Activated T-helper 1 cell treated with Interleukin-2 at 50 U/mL for 16 hours (primary cell): ENCODE data around the gene SYNPO2.
"Not testable (repeated sequence)": the region's sequence is repeated elsewhere in the genome, so short reads cannot be mapped to it uniquely, and the experiment has no call there.

ENCODE experiments used
- DNase-seq: peaks from one replicate; pipeline ENCODE4 v3.0.0-alpha.2; 2020; ENCODE audit warnings: low read depth

Gene SYNPO2

GRCh38 chr4:118975449-118976192 is 87.0 kb downstream of the SYNPO2 start:
- DNase-seq: no peak

DNA sequence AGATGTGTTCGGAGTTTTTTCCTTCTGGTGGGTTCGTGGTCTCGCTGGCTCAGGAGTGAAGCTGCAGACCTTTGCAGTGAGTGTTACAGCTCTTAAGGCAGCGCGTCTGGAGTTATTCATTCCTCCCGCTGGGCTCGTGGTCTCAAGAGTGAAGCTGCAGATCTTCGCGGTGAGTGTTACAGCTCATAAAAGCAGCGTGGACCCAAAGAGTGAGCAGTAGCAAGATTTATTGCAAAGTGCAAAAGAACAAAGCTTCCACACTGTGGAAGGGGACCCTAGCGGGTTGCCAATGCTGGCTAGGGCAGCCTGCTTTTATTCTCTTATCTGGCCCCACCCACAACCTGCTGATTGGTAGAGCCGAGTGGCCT is 87.5 kb downstream of the SYNPO2 start:
- DNase-seq: not testable (repeated sequence)

- DNase-seq: not testable (repeated sequence)
These were observed 88.4 kb downstream of the SYNPO2 start for GRCh38 chr4:118977100-118977499.

- DNase-seq: no peak
These were observed 91.1 kb downstream of the SYNPO2 start for GRCh38 chr4:118979712-118980111.

GRCh38 chr4:118981171-118981838 is 92.7 kb downstream of the SYNPO2 start:
- DNase-seq: no peak

DNA sequence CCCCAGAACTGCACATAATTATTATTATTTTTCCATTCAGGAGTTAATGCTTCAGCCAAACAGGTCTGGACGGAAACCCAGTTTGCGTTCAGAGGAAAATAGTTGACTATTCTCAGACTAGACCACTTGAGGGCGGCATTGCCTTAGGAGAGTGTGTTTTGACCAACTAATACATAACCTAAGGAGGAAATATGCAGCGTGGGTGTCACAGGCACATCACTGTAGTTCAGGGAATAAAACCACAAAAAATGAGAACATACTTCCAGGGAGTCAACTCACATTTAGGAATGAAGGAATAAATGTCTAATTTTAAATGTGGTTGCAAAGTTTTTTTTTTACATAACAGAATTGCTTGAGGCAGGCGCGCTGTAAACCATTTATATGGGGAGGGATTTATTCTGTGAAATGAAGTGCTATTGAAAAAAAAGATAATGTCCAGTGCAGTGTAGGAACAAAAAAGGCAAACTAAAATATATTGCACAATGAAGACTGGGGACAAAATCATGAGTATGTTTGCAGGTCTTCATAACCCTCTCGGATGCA is 93.3 kb downstream of the SYNPO2 start:
- DNase-seq: peak; percentile 5

- DNase-seq: no peak
These were observed 94.6 kb downstream of the SYNPO2 start for GRCh38 chr4:118983293-118983692.

DNA sequence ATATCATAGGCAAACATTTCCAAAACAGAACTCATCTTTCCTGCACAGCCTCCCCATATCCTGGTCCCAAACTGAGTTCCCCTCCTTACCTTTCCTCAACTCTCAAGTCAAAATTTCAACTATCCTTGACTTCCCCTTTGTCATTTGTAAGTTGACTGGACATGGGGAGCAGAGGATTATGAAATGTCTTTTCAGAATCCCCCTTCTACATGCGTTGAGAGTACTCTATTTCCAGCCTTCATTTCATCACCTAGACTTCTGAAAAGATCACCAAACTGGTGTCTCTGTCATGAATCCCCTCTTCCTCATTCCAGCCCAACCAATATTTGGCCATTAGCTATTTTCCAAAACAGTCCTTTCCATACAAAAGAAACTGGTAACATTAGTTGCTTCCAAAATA is 95.2 kb downstream of the SYNPO2 start:
- no peak for DNase-seq

DNA sequence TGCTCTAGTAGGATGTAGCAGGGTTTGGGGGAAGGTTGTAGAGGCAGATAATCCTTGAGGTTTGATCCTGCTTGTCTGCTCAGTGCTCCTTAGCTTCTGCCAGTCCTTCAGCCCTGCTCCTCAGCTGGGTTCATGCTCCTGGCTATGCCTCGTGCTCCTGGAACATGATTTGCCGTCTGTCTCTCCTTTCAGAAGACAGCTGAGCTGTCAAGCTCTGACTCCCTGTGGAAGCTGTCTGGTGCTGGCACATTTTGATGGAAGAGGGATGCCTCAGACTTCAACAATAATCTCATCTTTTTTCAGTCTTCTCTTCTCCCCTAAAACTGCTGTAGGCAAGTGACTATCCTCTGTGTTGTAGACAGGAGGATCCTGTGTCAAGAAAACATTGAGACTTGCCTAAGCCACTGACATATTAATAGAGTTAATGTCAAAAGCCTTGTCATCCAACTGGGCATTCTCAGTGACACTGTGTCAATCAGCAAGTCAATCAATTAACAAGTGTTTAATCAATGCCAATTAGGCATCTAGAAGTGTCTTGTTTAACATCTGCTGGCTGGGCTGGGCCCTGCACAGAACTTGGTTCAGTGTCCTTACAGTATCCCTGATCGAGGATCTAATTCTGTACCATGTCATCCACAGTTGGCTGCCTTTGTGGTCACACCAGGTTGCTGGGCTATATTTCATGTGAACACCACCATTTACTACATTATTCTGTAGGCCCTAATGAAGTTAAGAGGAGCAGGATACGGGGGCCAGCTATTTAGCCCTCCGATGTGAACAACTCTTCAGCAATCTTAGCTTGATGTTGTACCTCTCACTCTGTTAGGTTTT is 96.7 kb downstream of the SYNPO2 start:
- no peak for DNase-seq

- DNase-seq: no peak
These were observed 99.4 kb downstream of the SYNPO2 start for GRCh38 chr4:118987959-118988634.

DNA sequence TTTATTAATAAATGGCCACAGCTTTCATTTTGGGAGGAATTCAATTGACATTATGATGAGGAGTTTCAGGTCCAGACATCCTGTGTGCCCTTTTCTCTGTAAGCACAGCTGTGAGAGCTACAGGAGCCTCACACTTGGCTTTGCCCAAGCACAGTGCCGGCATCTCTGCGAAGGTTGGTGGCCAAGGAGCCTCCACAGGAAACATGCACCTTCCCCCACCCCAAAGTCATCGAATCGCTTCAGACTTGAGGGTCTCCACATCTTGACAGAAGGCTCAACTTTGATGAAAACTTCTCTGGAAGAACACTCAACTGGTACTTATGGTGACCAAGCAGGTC is 100.0 kb downstream of the SYNPO2 start:
- DNase-seq: no peak

DNA sequence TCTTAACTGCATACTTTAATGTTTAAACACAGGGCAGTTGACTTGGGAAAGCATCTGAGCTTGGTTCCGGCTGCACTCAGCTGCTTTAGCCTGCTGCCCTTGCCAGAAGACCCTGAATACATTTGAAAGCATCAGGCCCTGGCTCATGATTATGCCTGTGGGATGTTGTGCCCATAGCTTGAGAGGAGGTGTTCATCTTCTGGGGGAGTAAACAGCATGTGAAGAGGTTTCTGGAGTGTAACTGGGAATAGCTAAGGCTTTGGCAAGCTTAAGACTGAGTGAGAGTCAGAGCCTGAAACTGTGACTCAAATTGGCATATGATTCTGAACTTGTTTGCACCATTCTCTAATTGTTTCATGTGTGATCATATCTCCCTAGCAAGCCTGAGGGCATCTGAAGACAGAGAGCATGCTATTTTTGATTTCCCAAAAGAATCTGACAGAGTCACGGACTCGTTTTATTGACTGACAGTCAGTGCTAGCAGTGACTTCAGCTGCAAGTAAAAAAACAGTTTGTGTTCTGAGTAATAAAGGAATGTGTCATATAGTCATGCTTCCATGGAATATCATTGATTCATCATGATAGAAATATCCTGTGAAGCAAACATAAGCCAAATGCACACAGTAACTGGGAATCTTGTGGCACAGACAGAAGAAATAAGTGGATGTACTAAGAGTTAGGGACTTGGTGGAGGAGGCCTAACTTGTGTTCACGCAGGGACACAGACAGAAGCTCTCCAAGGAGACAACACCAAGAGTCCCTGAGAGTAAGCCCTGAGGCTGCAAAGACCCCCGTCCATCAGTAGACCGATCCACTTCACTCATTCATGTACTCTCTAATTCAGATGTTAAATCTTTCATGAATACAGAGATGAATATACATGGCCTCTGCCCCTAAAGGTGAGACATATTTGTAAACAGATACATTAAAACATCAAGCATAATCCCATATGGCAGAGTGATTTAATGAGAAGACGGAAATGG is 100.7 kb downstream of the SYNPO2 start:
- DNase-seq: no peak

DNA sequence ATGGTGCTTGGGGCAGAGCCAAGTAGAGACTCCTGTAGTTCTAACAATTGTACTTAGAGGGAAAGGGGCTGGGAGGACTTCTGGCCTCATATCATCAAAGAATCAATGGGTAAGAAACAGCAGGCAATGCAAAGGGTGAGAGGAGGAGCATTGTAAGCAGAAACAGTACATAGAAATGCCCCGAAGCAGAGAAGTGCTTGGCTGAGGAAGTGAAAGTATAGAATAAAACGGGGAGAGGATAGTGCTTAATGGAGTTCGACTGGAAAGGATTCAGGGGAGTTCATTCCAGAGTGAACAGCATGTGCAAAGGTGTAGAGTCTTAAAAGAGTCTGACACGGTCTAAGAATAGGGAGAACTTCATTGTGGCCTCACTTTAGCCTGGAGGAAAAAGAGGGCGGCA is 103.0 kb downstream of the SYNPO2 start:
- no peak for DNase-seq

DNA sequence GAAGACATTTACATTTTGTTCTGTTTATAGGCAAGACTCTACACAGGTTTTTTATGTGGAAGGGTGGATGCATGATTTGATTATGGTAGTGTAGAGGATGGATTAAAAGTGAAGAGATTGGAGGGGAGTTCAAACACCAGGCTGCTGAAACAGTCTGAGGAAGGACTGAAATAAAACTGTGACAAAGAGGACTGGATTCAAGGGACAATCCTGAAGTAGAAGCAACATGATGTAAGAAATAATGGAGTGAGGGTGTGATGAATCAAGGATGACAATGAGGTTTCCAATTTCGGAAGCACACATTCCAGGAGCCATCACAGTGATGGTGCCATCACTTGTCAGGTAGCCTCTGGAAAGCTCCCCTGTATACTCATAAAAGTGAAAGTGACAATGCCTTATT is 103.5 kb downstream of the SYNPO2 start:
- DNase-seq: no peak

DNA sequence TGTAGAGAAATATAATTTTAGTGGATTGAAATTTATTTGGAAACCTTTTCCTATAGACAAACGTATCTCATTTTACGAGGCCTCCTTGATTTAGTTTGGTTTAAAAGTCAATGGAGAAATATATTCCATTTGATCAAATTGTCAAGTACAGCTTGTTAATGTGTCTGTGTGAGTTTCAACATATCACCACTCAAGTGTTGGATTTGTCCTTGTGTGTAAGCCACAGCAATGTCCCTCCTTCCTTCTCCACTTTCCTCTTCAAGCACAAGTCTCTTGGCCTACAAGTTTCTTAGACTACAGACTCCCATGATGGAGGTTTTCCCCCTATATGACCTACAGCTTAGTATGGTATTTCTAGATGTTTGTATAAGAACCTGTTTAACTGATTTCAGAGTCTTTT is 104.7 kb downstream of the SYNPO2 start:
- no peak for DNase-seq

DNA sequence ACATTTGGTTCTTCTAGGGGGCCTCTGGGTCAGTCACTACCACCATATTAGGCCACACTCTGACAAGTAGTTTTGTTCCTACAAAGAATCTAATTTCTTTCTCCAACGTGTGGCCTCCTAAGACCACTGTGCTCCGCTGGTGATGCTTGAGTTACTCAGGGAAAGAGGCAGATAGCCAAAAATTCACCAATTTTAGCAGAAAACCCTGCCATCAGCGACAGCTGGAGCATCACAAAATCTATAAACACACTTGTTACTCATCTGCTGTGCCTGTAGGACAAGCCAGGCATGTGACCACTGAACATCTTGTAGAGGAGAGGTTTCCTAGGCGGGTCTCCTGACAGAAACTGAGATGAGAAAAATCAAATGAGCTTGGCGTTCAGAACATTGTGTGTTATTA is 105.4 kb downstream of the SYNPO2 start:
- DNase-seq: no peak

DNA sequence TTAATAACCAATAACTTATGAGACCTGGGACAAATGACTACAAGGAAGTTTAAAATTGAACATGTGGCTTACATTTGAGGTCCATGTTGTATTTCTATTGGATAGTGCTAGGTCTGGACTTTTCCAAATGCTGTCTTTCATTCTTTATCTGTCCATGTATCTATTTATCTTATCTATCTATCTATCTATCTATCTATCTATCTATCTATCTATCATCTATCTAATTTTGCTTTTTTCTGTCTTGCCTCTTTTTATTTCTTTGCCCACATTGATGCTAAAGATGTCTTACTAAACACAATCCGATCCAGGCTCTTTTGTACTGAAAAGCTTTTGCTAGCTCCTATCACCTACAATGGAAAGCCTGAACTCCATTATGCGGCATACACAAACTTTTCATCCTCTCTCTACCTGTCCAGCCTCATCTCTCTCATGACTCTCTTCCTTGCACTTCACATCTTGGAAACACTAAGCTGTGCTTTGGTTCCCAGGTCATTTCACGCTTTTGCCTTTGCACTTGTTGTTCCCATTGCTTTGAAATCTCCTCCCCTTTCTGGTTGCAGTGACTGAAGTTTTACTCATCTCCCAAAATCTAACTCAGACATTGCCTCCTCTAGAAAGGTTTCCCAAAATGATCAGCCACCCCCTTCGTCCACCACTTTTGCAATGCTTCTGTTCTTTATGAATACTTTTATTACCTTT is 107.2 kb downstream of the SYNPO2 start:
- no peak for DNase-seq

- DNase-seq: no peak
These were observed 108.9 kb downstream of the SYNPO2 start for GRCh38 chr4:118997601-118998000.

DNA sequence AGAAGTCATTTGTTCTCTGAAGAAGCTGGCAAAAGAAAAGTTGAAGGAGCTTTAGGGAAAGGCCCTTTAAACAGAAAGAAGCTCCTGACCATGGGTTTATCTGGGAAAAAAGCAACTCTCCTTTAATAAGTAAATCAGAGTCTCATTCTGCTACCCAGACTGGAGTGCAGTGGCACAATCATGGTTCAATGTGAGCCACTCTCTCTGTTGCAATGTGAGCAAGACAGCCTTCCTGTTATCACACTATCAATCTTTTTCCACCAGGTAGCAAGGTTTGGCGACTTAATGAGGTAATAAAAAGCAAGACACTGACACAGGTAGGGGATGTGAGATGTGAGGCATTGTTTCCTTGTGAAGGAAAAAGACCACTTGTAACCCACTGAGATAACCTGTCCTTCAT is 111.3 kb downstream of the SYNPO2 start:
- DNase-seq: no peak

DNA sequence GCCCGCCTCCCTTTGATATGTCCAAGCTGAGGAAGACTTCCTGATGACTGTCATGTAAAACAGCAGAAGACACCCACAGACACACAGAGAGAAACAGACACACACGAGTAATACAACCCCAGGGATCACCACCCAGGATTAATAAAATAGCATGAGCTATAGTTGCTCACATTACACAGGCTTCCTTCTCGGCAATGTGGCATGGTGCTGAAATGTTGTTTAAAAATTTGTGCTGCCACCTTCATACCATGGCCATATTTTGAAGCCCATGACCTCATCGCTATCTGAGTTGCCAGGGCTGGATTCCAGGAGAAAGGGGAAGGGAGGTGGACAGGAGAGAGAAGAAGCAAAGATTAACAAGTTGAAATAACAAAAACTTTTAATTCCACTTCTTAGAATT is 111.7 kb downstream of the SYNPO2 start:
- DNase-seq: no peak
